H9 (cell line): ENCODE results near the gene ARL11. TPM values are rescaled to one million over a fixed set of nuclear protein-coding genes. Genes with fewer than 3 reads are reported as not detected.

ENCODE experiments used
- DNase-seq: peaks from one replicate; pipeline ENCODE4 v3.0.0-alpha.2; 2017
- H2AFZ ChIP-seq: one replicate; pipeline ENCODE4 v1.6.1; 2013; ENCODE audit warnings: mild to moderate bottlenecking, low read length, control low read depth, moderate library complexity
- H2AK5ac ChIP-seq: 2 replicates; pipeline ENCODE4 v1.6.1; 2013; ENCODE audit warnings: low read length, control low read depth, mixed read lengths; ENCODE audit not compliant: insufficient read length
- H2BK120ac ChIP-seq: one replicate; pipeline ENCODE4 v1.6.1; 2013; ENCODE audit warnings: low read depth, mild to moderate bottlenecking, low read length, control low read depth, inconsistent platforms; ENCODE audit not compliant: poor library complexity, severe bottlenecking
- H2BK12ac ChIP-seq: 2 replicates; pipeline ENCODE4 v1.6.1; 2013; ENCODE audit warnings: low read length, control low read depth, mixed read lengths, low read depth; ENCODE audit not compliant: insufficient read length
- H2BK15ac ChIP-seq: 2 replicates; pipeline ENCODE4 v1.6.1; 2013; ENCODE audit warnings: low read depth, low read length, control low read depth
- H2BK20ac ChIP-seq: one replicate; pipeline ENCODE4 v1.6.1; 2013; ENCODE audit warnings: low read depth, mild to moderate bottlenecking, low read length, control low read depth, inconsistent platforms; ENCODE audit not compliant: poor library complexity, severe bottlenecking
- H2BK5ac ChIP-seq: 2 replicates; pipeline ENCODE4 v1.6.1; 2013; ENCODE audit warnings: low read length, control low read depth, mixed read lengths; ENCODE audit not compliant: insufficient read length
- H3K14ac ChIP-seq: 2 replicates; pipeline ENCODE4 v1.6.1; 2013; ENCODE audit warnings: low read length, control low read depth; ENCODE audit not compliant: insufficient read depth
- H3K18ac ChIP-seq: 2 replicates; pipeline ENCODE4 v1.6.1; 2013; ENCODE audit warnings: low read depth, mild to moderate bottlenecking, mixed read lengths, low read length, control low read depth; ENCODE audit not compliant: insufficient read length
- H3K23ac ChIP-seq: 2 replicates; pipeline ENCODE4 v1.6.1; 2013; ENCODE audit warnings: low read length, control low read depth, mixed read lengths, low read depth; ENCODE audit not compliant: insufficient read length
- H3K23me2 ChIP-seq: 2 replicates; pipeline ENCODE4 v1.6.1; 2013; ENCODE audit warnings: low read depth, mild to moderate bottlenecking, mixed read lengths, low read length, control low read depth; ENCODE audit not compliant: insufficient read length, poor library complexity, severe bottlenecking
- H3K27ac ChIP-seq: 2 replicates; pipeline ENCODE4 v1.5.1; 2013; ENCODE audit warnings: low read length, control low read depth, mixed read lengths, low read depth; ENCODE audit not compliant: insufficient read length
- H3K27me3 ChIP-seq: 2 replicates; pipeline ENCODE4 v1.6.1; 2013; ENCODE audit warnings: low read length, control low read depth, inconsistent platforms; ENCODE audit not compliant: insufficient read depth
- H3K4ac ChIP-seq: 2 replicates; pipeline ENCODE4 v1.6.1; 2013; ENCODE audit warnings: low read depth, mild to moderate bottlenecking, control low read depth, inconsistent platforms, low read length, moderate library complexity
- H3K4me1 ChIP-seq: 2 replicates; pipeline ENCODE4 v1.6.1; 2013; ENCODE audit warnings: low read length, control low read depth, inconsistent platforms; ENCODE audit not compliant: insufficient read depth
- H3K4me2 ChIP-seq: 2 replicates; pipeline ENCODE4 v1.6.1; 2013; ENCODE audit warnings: low read length, control low read depth, mixed read lengths; ENCODE audit not compliant: insufficient read length, insufficient read depth
- H3K56ac ChIP-seq: 2 replicates; pipeline ENCODE4 v1.6.1; 2013; ENCODE audit warnings: low read depth, mild to moderate bottlenecking, mixed read lengths, low read length, control low read depth; ENCODE audit not compliant: insufficient read length
- H3K79me1 ChIP-seq: 2 replicates; pipeline ENCODE4 v1.6.1; 2013; ENCODE audit warnings: low read depth, mild to moderate bottlenecking, moderate library complexity, low read length, control low read depth, inconsistent platforms; ENCODE audit not compliant: insufficient read depth, poor library complexity, severe bottlenecking
- H3K79me2 ChIP-seq: 2 replicates; pipeline ENCODE4 v1.6.1; 2013; ENCODE audit warnings: low read length, control low read depth, inconsistent platforms; ENCODE audit not compliant: insufficient read depth
- H3K9ac ChIP-seq: 2 replicates; pipeline ENCODE4 v1.6.1; 2013; ENCODE audit warnings: low read length, control low read depth, mixed read lengths; ENCODE audit not compliant: insufficient read length; ENCODE audit errors: extremely low read depth
- H3K9me3 ChIP-seq: one replicate; pipeline ENCODE4 v1.6.1; 2013; ENCODE audit warnings: low read depth, low read length, inconsistent platforms; ENCODE audit not compliant: control insufficient read depth
- H3T11ph ChIP-seq: one replicate; pipeline ENCODE4 v1.6.1; 2013; ENCODE audit warnings: mild to moderate bottlenecking, low read length, control low read depth, inconsistent platforms
- H4K20me1 ChIP-seq: one replicate; pipeline ENCODE4 v1.6.1; 2013; ENCODE audit not compliant: control insufficient read depth, insufficient read length, insufficient read depth
- H4K5ac ChIP-seq: 2 replicates; pipeline ENCODE4 v1.6.1; 2013; ENCODE audit warnings: low read depth, mild to moderate bottlenecking, mixed read lengths, low read length, control low read depth; ENCODE audit not compliant: insufficient read length
- H4K8ac ChIP-seq: replicated peaks from 2 replicates; pipeline ENCODE4 v1.6.1; 2013; ENCODE audit warnings: low read length, control low read depth, mixed read lengths, low read depth; ENCODE audit not compliant: insufficient read length
- H4K91ac ChIP-seq: 2 replicates; pipeline ENCODE4 v1.6.1; 2013; ENCODE audit warnings: low read depth, mild to moderate bottlenecking, moderate library complexity, mixed read lengths, low read length, control low read depth; ENCODE audit not compliant: insufficient read length
- H3K27ac Mint-ChIP-seq, 3 experiments: 2 replicates in 2 of 3; 3 replicates in 1 of 3; pipeline ENCODE4 v1.8.0; 2020 to 2021; ENCODE audit warnings: mixed read lengths in 3 of 3, mild to moderate bottlenecking in 1 of 3, moderate library complexity in 1 of 3
- H3K27me3 Mint-ChIP-seq: 2 replicates; pipeline ENCODE4 v1.8.0; 2021; ENCODE audit warnings: low read depth, mild to moderate bottlenecking, moderate library complexity, mixed read lengths
- H3K36me3 Mint-ChIP-seq, 3 experiments: 2 replicates in 2 of 3; 3 replicates in 1 of 3; pipeline ENCODE4 v1.8.0; 2020 to 2021; ENCODE audit warnings: low read depth in 3 of 3, mixed read lengths in 3 of 3; ENCODE audit not compliant: insufficient read depth in 1 of 3
- H3K4me1 Mint-ChIP-seq, 2 experiments: 2 replicates each; pipeline ENCODE4 v1.8.0; 2020; ENCODE audit warnings: mixed read lengths in 2 of 2
- H3K4me3 Mint-ChIP-seq, 2 experiments: 2 replicates in 1 of 2; 3 replicates in 1 of 2; pipeline ENCODE4 v1.8.0; 2020 to 2021; ENCODE audit warnings: mild to moderate bottlenecking in 2 of 2, mixed read lengths in 2 of 2, moderate library complexity in 1 of 2
- H3K9me3 Mint-ChIP-seq, 2 experiments: 2 replicates in 1 of 2; 3 replicates in 1 of 2; pipeline ENCODE4 v1.8.0; 2020; ENCODE audit warnings: mild to moderate bottlenecking in 2 of 2, mixed read lengths in 2 of 2, moderate library complexity in 1 of 2
- whole genome bisulfite sequencing: extraction: QIAGEN DNeasy Blood & Tissue Kit; methylation state at CpG from one replicate; pipeline ENCODE4 v1.1.7; 2013; ENCODE audit warnings: missing lambda C conversion rate, low lambda C conversion rate, mixed read lengths; ENCODE audit not compliant: insufficient read length; ENCODE audit errors: extremely low coverage; 5-methylcytosine and 5-hydroxymethylcytosine counted together
- total RNA-seq: library from RNA; stranded (reverse); gene quantifications from 2 replicates; pipeline ENCODE4 v1.2.1, GENCODE V29; 2021
- TF ChIP-seq, protein P1 (sequence below): fragments of 200-600 bp; sonication (generic); conservative IDR thresholded peaks from 3 replicates; pipeline ENCODE4 v1.8.0; 2021; ENCODE audit warnings: antibody characterized with exemption, mild to moderate bottlenecking

ARL11 gene
- total RNA-seq, 1 experiment from 2014 or later = 0.42 TPM

GRCh38 chr13:49646688-49647087, 18.4 kb downstream of the ARL11 start:
- no peaks in the 10 kb centered on the region; a peak in 1 of 5 replicates for H3K9me3 Mint-ChIP-seq
- no peaks in the 10 kb centered on the region for H3K23me2 ChIP-seq
- no peak overlapping the region for H3K4ac ChIP-seq
- TF ChIP-seq, protein P1, sequence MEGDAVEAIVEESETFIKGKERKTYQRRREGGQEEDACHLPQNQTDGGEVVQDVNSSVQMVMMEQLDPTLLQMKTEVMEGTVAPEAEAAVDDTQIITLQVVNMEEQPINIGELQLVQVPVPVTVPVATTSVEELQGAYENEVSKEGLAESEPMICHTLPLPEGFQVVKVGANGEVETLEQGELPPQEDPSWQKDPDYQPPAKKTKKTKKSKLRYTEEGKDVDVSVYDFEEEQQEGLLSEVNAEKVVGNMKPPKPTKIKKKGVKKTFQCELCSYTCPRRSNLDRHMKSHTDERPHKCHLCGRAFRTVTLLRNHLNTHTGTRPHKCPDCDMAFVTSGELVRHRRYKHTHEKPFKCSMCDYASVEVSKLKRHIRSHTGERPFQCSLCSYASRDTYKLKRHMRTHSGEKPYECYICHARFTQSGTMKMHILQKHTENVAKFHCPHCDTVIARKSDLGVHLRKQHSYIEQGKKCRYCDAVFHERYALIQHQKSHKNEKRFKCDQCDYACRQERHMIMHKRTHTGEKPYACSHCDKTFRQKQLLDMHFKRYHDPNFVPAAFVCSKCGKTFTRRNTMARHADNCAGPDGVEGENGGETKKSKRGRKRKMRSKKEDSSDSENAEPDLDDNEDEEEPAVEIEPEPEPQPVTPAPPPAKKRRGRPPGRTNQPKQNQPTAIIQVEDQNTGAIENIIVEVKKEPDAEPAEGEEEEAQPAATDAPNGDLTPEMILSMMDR = no peak
- no peaks in the 10 kb centered on the region for H3K4me1 ChIP-seq
- no peaks in the 10 kb centered on the region for H3K79me2 ChIP-seq
- H3K27ac ChIP-seq = no peak overlapping the region
- H4K8ac ChIP-seq = no peak overlapping the region
- H3K4me3 Mint-ChIP-seq = no peak overlapping the region
- no peaks in the 10 kb centered on the region for H3K27me3 ChIP-seq
- peaks cover 0 to 4% (median 0%) of the 10 kb centered on the region in 3 experiments; a peak in 1 of 7 replicates for H3K36me3 Mint-ChIP-seq
- H3K4me1 Mint-ChIP-seq = peaks cover 2% of the 10 kb centered on the region in 2 experiments
- H3K4me2 ChIP-seq = no peak overlapping the region
- H3K79me1 ChIP-seq = no peaks in the 10 kb centered on the region
- H2BK15ac ChIP-seq = no peak overlapping the region
- no peak overlapping the region for H2AK5ac ChIP-seq
- no peak overlapping the region for H3K14ac ChIP-seq
- no peak overlapping the region for H3K56ac ChIP-seq
- no peak for DNase-seq
- no peak overlapping the region for H3K18ac ChIP-seq
- H3K9ac ChIP-seq = no peak overlapping the region
- no peak overlapping the region for H2BK12ac ChIP-seq
- H2BK20ac ChIP-seq = no peak overlapping the region
- no peak overlapping the region for H4K5ac ChIP-seq
- no peak overlapping the region for H3K23ac ChIP-seq
- no peak overlapping the region for H3T11ph ChIP-seq
- no peak overlapping the region for H2BK120ac ChIP-seq
- no peak overlapping the region for H2BK5ac ChIP-seq
- H3K9me3 ChIP-seq = no peaks in the 10 kb centered on the region
- H4K20me1 ChIP-seq = no peaks in the 10 kb centered on the region
- no peak overlapping the region for H4K91ac ChIP-seq
- no peak overlapping the region for H3K27ac Mint-ChIP-seq
- H3K27me3 Mint-ChIP-seq = no peaks in the 10 kb centered on the region
- no peak overlapping the region for H2AFZ ChIP-seq
- WGBS = no CpG with 5 or more reads among the region's 4 CpGs
